HPDE6-E6E7 (cell line): ENCODE measurements around the gene GLA.
A peak's percentile ranks its signal among the peaks of the same experiment; 100 is the strongest.

Experiments used
- DNase-seq: peaks from one replicate; pipeline ENCODE4 v3.0.0; 2011; ENCODE audit warnings: missing footprints; ENCODE audit errors: extremely low spot score

Gene GLA

GRCh38 chrX:101407748-101408531 is at the start of gene GLA, which contains the start of gene HNRNPH2:
Gene GLA, minus strand, starts transcription at chrX:101407925. Its CDS starts 22 bp downstream, at chrX:101407903.
Gene HNRNPH2, plus strand, starts transcription at chrX:101408222. Its CDS starts 3,767 bp downstream, at chrX:101411989.
- peak; percentile 59 for DNase-seq

- DNase-seq = no peak
Measured at GRCh38 chrX:101452056-101452455, 44.3 kb upstream of the GLA start.

- DNase-seq = no peak
Measured at GRCh38 chrX:101450961-101451360, 43.2 kb upstream of the GLA start.

- DNase-seq = no peak
Measured at GRCh38 chrX:101450085-101450484, 42.4 kb upstream of the GLA start.

GRCh38 chrX:101449279-101449678 is 41.6 kb upstream of the GLA start:
- DNase-seq = no peak

GRCh38 chrX:101442085-101442484 is 34.4 kb upstream of the GLA start:
- DNase-seq = no peak

- DNase-seq = no peak
Measured at GRCh38 chrX:101430457-101431078, 22.8 kb upstream of the GLA start.

- no peak for DNase-seq
Measured at GRCh38 chrX:101429934-101430333, 22.2 kb upstream of the GLA start.

GRCh38 chrX:101427954-101428353 is 20.2 kb upstream of the GLA start:
- no peak for DNase-seq

- no peak for DNase-seq
Measured at GRCh38 chrX:101419489-101419888, 11.8 kb upstream of the GLA start.

- no peak for DNase-seq
Measured at GRCh38 chrX:101417981-101418841, 10.5 kb upstream of the GLA start.

- no peak for DNase-seq
Measured at GRCh38 chrX:101417190-101417589, 9.5 kb upstream of the GLA start.

GRCh38 chrX:101416691-101417090 is 9.0 kb upstream of the GLA start:
- DNase-seq = no peak

GRCh38 chrX:101415180-101416145 is 7.7 kb upstream of the GLA start:
- peak; percentile 10 for DNase-seq

- DNase-seq = no peak
Measured at GRCh38 chrX:101411984-101412383, 4.3 kb upstream of the GLA start.

GRCh38 chrX:101410461-101410860 is 2.7 kb upstream of the GLA start:
- no peak for DNase-seq

- no peak for DNase-seq
Measured at GRCh38 chrX:101409043-101409442, 1.3 kb upstream of the GLA start.

GRCh38 chrX:101408532-101408841 is 762 bp upstream of the GLA start:
- no peak for DNase-seq

- no peak for DNase-seq
Measured at GRCh38 chrX:101407167-101407747, 468 bp downstream of the GLA start.

GRCh38 chrX:101399825-101400224 is 7.9 kb downstream of the GLA start:
- no peak for DNase-seq

- DNase-seq = no peak
Measured at GRCh38 chrX:101398694-101399093, 9.0 kb downstream of the GLA start.
